Measurements from ENCODE around the gene PHLDA2. TPM values are rescaled to one million over a fixed set of nuclear protein-coding genes. Genes with fewer than 3 reads are reported as not detected.
"Not testable (repeated sequence)": the region's sequence is repeated elsewhere in the genome, so short reads cannot be mapped to it uniquely, and the experiment has no call there.

Gene PHLDA2
- total RNA-seq, 2 experiments from 2014 or later, result 2.8 to 3.6 TPM

DNA sequence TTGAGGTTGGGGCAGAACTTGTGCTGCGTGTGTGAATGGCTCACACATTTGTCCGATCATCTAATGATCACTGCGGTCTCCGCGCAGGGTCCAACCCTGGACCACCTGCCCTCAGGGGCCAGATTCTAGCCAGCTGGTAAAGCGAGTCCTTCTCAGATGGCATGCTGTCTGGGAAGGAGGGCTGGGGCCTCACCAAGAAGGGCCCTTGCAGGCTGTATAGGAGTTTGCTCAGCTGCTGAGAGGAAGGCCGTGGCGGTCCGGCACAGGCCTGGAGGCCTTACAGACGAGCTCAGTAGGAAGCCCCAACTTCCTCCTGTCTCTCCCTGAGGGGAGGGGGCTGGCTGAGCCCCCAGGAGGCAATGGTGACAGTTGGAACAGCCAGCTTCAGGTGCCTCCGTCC, 13.7 kb downstream of the PHLDA2 start:
- intact Hi-C loops (cut with micrococcal nuclease), result no loop called here
- Mint-ChIP-seq H3K4me1 (ENCODE audit: low read depth) (peaks cover 10% of the 10 kb centered on the region), H3K27ac (no peak overlapping the region), H3K27me3 (ENCODE audit: low read depth) (no peaks in the 10 kb centered on the region), H3K36me3 (ENCODE audit: low read depth) (no peaks in the 10 kb centered on the region), H3K4me3 (no peak overlapping the region), H3K9me3 (no peaks in the 10 kb centered on the region)
- CTCF ChIA-PET, result no interaction called here
- no peak for DNase-seq

- CTCF ChIA-PET, result no interaction called here
- Mint-ChIP-seq H3K9me3 (no peaks in the 10 kb centered on the region), H3K36me3 (ENCODE audit: low read depth) (no peaks in the 10 kb centered on the region), H3K4me3 (no peak overlapping the region), H3K27ac (no peak overlapping the region), H3K27me3 (ENCODE audit: low read depth) (no peaks in the 10 kb centered on the region), H3K4me1 (ENCODE audit: low read depth) (peaks cover 10% of the 10 kb centered on the region)
- no peak for DNase-seq
- intact Hi-C loops (cut with micrococcal nuclease), result no loop called here
These were observed 14.6 kb downstream of the PHLDA2 start for GRCh38 chr11:2914455-2915195.

DNA sequence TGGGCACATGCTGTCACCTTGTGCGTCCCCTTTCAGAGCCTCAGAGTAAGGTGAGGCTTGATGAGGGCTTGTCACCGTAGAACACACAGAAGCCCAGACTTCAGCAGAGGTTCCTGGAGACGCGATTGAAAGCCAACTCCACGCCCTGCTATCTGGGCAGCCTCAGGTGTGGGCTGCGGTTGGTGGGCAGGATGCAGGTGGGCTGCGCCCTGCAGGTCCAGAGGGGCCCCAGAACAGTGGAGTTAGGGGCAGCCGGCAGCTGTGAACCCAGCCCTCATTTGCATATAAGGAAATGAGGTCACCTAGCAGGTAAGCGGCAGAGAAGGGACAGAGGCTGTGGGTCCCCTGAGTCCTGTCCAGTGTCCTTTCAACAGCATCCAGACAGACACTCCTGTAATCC, 15.4 kb downstream of the PHLDA2 start:
- no peak overlapping the region for H3K4me3 Mint-ChIP-seq
- no peaks in the 10 kb centered on the region for H3K9me3 Mint-ChIP-seq
- CTCF ChIA-PET, result interaction anchor here (0.6 kb wide), 1 partner anchor 13 kb away, joined by 3 read pairs; no protein-coding TSS in a partner anchor
- intact Hi-C loops (cut with micrococcal nuclease), result no loop called here
- H3K4me1 Mint-ChIP-seq (ENCODE audit: low read depth), result peaks cover 10% of the 10 kb centered on the region
- H3K36me3 Mint-ChIP-seq (ENCODE audit: low read depth), result no peaks in the 10 kb centered on the region
- H3K27ac Mint-ChIP-seq, result no peak overlapping the region
- no peaks in the 10 kb centered on the region for H3K27me3 Mint-ChIP-seq (ENCODE audit: low read depth)
- no peak for DNase-seq

- H3K4me1 Mint-ChIP-seq (ENCODE audit: low read depth), result peaks cover 10% of the 10 kb centered on the region
- no peak overlapping the region for H3K4me3 Mint-ChIP-seq
- H3K27ac Mint-ChIP-seq, result no peak overlapping the region
- no peaks in the 10 kb centered on the region for H3K9me3 Mint-ChIP-seq
- CTCF ChIA-PET, result interaction anchor here (0.5 to 0.6 kb wide), 2 partner anchors 14 to 77 kb away, joined by 3 to 4 read pairs; no protein-coding TSS in a partner anchor
- H3K36me3 Mint-ChIP-seq (ENCODE audit: low read depth), result no peaks in the 10 kb centered on the region
- H3K27me3 Mint-ChIP-seq (ENCODE audit: low read depth), result no peaks in the 10 kb centered on the region
- intact Hi-C loops (cut with micrococcal nuclease), result no loop called here
- DNase-seq, result no peak
These were observed 16.2 kb downstream of the PHLDA2 start for GRCh38 chr11:2913019-2913431.

- Mint-ChIP-seq H3K4me1 (ENCODE audit: low read depth) (peaks cover 10% of the 10 kb centered on the region), H3K36me3 (ENCODE audit: low read depth) (no peaks in the 10 kb centered on the region), H3K27ac (no peak overlapping the region), H3K9me3 (no peaks in the 10 kb centered on the region), H3K4me3 (no peak overlapping the region), H3K27me3 (ENCODE audit: low read depth) (no peaks in the 10 kb centered on the region)
- no peak for DNase-seq
- CTCF ChIA-PET, result no interaction called here
- intact Hi-C loops (cut with micrococcal nuclease), result no loop called here
These were observed 16.7 kb downstream of the PHLDA2 start for GRCh38 chr11:2912498-2912897.

DNA sequence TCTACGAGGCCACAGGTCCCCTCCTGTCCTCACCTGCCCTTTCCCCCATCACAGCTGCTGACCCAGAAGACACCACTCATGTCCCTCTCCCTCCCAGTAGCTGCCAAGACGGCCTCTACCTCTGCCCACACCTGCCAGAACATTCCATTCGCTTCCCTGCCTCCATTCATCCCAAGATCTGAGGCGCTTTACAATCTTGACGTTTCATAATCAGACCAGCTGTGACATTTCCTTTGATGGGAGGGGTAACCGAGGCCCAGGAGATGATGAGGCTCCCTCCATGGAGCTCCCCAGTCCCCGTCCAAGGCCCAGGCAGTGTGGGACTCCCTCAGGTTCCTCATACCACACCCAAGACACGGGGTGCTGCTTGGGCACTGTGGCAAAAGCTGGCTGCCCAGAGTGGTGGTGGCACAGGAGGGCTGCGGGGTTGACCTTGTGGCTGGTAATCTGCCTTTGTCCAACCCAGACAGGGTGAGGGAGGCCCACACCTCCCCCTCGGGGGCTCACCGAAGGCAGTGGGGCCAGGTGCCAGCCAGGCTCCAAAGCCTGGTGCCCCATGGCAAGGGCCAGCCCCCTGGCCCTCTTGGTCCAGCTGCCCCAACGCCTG, 17.3 kb downstream of the PHLDA2 start:
- intact Hi-C loops (cut with micrococcal nuclease), result no loop called here
- Mint-ChIP-seq H3K27ac (no peak overlapping the region), H3K27me3 (ENCODE audit: low read depth) (no peaks in the 10 kb centered on the region), H3K4me3 (no peak overlapping the region), H3K36me3 (ENCODE audit: low read depth) (no peaks in the 10 kb centered on the region), H3K9me3 (no peaks in the 10 kb centered on the region), H3K4me1 (ENCODE audit: low read depth) (peaks cover 10% of the 10 kb centered on the region)
- DNase-seq, result no peak
- CTCF ChIA-PET, result no interaction called here

GRCh38 chr11:2911088-2911784, 18.0 kb downstream of the PHLDA2 start:
- intact Hi-C loops (cut with micrococcal nuclease), result no loop called here
- Mint-ChIP-seq H3K4me1 (ENCODE audit: low read depth) (peaks cover 10% of the 10 kb centered on the region), H3K4me3 (no peak overlapping the region), H3K27me3 (ENCODE audit: low read depth) (no peaks in the 10 kb centered on the region), H3K36me3 (ENCODE audit: low read depth) (peaks cover 4% of the 10 kb centered on the region), H3K27ac (no peak overlapping the region), H3K9me3 (no peaks in the 10 kb centered on the region)
- DNase-seq, result no peak
- CTCF ChIA-PET, result no interaction called here

DNA sequence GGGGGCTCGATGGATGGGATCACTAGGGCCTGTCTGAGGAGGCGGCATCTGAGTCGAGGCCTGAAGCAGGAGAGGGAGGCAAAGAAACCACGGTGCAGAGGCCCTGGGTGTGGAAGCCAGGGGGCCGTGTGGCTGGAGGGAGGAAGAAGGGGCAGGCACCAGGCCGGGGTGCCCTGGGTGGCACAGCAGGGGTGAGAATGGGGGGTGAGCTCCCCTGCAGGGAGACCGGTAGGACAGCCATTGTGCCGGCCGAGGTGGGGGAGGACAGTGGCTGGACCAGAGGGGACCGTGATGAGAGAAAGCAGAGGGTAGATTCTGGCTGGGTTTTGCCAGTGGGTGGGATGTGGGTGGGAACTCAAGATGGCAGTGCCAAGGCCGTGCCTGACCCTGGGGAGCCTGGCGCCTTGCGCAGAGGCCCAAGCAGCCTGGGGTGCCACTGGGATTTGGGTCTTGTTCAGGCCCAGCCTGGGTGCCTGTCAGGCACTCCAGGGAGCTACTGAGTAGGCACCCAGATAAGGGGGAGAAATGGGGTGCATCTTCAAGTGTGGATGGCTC, 18.7 kb downstream of the PHLDA2 start:
- peaks cover 10% of the 10 kb centered on the region for H3K4me1 Mint-ChIP-seq (ENCODE audit: low read depth)
- H3K9me3 Mint-ChIP-seq, result peaks cover 4% of the 10 kb centered on the region
- H3K4me3 Mint-ChIP-seq, result no peak overlapping the region
- H3K27me3 Mint-ChIP-seq (ENCODE audit: low read depth), result no peaks in the 10 kb centered on the region
- intact Hi-C loops (cut with micrococcal nuclease), result no loop called here
- CTCF ChIA-PET, result no interaction called here
- no peak for DNase-seq
- H3K27ac Mint-ChIP-seq, result no peak overlapping the region
- peaks cover 6% of the 10 kb centered on the region for H3K36me3 Mint-ChIP-seq (ENCODE audit: low read depth)

DNA sequence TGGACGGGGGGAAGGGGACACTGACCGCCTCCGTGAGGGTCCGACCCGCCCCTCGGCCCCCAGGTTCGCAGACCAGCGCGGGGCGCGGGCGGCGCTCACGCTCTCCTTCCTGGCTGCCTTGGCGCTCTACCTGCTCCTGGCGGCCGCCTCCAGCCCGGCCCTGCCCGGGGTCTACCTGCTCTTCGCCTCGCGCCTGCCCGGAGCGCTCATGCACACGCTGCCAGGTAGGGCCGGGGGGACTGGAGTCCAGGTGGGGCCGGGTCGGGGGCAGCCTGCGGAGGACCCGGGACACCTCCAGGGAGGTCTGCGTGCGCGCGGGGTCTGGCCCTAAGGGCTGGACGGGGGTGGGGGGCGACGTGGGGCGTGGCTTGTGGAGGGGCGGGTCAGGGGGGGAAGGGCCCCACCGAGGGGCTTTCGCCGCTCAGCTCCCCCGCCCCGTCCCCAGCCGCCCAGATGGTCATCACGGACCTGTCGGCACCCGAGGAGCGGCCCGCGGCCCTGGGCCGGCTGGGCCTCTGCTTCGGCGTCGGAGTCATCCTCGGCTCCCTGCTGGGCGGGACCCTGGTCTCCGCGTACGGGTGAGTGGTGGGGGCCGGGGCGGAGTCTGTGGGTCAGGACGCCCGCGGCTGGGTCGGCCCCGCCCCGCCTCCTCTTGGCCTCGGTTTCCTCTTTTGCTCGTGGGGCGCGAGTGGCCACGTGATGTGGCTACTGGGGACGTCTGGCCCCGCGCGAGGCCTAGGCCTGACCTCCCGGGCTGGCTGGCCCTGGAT, 19.9 kb downstream of the PHLDA2 start:
- no peak for DNase-seq
- no peak overlapping the region for H3K27ac Mint-ChIP-seq
- H3K36me3 Mint-ChIP-seq (ENCODE audit: low read depth), result peaks cover 12% of the 10 kb centered on the region
- H3K9me3 Mint-ChIP-seq, result peaks cover 4% of the 10 kb centered on the region
- H3K27me3 Mint-ChIP-seq (ENCODE audit: low read depth), result no peaks in the 10 kb centered on the region
- no peak overlapping the region for H3K4me3 Mint-ChIP-seq
- intact Hi-C loops (cut with micrococcal nuclease), result no loop called here
- CTCF ChIA-PET, result no interaction called here
- H3K4me1 Mint-ChIP-seq (ENCODE audit: low read depth), result peaks cover 10% of the 10 kb centered on the region

- Mint-ChIP-seq H3K27me3 (ENCODE audit: low read depth) (no peaks in the 10 kb centered on the region), H3K4me1 (ENCODE audit: low read depth) (peaks cover 3% of the 10 kb centered on the region), H3K9me3 (peaks cover 4% of the 10 kb centered on the region), H3K36me3 (ENCODE audit: low read depth) (peaks cover 12% of the 10 kb centered on the region), H3K27ac (no peak overlapping the region), H3K4me3 (no peak overlapping the region)
- no peak for DNase-seq
- CTCF ChIA-PET, result no interaction called here
- intact Hi-C loops (cut with micrococcal nuclease), result no loop called here
These were observed 21.1 kb downstream of the PHLDA2 start for GRCh38 chr11:2908130-2908529.

DNA sequence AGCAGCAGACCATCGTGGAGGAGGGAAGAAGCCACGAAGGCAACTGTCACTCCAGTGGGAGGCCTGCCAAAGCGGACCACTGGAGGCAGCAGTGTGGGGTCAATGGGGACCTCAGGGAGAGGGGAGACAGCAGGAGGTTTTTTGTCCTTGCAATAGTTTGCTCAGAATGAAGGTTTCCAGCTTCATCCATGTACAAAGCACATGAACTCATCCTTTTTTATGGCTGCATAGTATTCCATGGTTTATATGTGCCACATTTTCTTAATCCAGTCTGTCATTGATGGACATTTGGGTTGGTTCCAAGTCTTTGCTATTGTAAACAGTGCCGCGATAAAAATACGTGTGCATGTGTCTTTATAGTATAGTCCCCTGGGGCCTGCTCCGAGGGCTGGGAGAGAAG, 23.9 kb downstream of the PHLDA2 start:
- intact Hi-C loops (cut with micrococcal nuclease); H3K4me3 Mint-ChIP-seq: not testable (repeated sequence)

More for the DNA sequence above, 23.9 kb downstream of the PHLDA2 start:
- H3K27me3 Mint-ChIP-seq (ENCODE audit: low read depth); DNase-seq; CTCF ChIA-PET; H3K27ac Mint-ChIP-seq; H3K9me3 Mint-ChIP-seq; H3K4me1 Mint-ChIP-seq (ENCODE audit: low read depth): not testable (repeated sequence)
- peaks cover 12% of the 10 kb centered on the region for H3K36me3 Mint-ChIP-seq (ENCODE audit: low read depth)
